Stimulated activated CD4-positive, alpha-beta T cell treated with anti-CD3 and anti-CD28 coated beads, Interleukin-12 subunit alpha, Interleukin-12 subunit beta, amount 100 ng/mL, for 24 hours (primary cell): Measurements from ENCODE around the gene PMEPA1.

Source experiments
- DNase-seq, 2 experiments: peaks; one replicate each; pipeline ENCODE4 v3.0.0-alpha.2; 2020; ENCODE audit warnings: low read depth in 2 of 2

The PMEPA1 gene

DNA sequence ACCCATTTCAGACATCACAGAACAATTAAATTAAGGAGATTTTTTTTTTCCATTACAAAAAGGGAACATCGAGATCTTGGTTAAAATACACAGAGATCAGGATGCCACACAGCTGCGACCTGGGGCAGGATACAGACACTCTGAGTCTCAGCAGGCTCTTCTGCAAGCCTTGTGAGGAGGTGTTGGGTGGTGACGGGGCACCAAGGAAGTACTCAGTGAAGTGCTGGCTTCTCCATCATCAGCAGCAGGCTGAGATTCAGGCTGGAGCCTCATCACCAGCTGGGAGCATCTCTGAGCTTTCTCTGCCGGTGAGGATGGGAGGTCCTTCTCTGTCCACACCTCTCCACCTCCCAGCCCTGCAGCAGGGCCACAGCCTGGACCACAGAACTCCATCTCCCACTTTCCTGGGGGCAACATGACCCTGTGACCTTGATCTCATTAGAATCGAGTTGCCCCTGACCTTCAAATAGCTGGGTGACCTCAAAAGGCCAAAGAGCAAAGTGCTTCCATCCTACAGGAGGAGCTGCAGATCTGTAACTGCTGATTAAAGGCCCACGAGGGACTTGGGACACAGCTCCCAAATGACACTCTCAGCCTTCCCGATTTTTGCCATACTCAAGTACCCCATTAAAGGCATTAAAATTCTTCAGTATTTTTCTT lies 16.0 kb downstream of the PMEPA1 start:
- no peak for DNase-seq

- no peak for DNase-seq
Observed at GRCh38 chr20:57693002-57693582, 16.7 kb downstream of the PMEPA1 start.

- no peak for DNase-seq
Observed at GRCh38 chr20:57692393-57692792, 17.4 kb downstream of the PMEPA1 start.

- DNase-seq, result no peak
Observed at GRCh38 chr20:57691699-57692098, 18.1 kb downstream of the PMEPA1 start.

GRCh38 chr20:57690525-57690924 lies 19.3 kb downstream of the PMEPA1 start:
- no peak for DNase-seq

- DNase-seq, result no peak
Observed at GRCh38 chr20:57689745-57690481, 19.9 kb downstream of the PMEPA1 start.

DNA sequence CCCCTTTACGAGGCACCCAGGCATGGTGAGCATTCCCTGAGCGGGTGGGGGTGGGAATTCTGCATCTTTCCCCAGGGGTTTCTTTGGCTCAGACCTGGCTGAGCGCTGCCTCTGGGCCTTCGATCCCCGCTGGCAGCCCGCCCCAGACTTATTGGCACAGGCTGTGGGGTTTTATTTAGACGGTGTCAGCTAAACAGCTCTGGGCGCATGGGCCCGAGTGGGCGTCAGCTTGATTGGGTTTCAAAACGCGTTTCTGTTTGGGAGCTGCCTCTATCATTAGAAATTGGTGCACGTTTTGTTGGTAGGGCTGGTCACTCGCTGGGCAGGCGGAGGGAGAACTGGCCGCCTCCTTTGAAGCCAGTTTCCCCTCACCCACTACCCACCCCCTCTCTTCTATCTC lies 21.0 kb downstream of the PMEPA1 start:
- no peak for DNase-seq

- DNase-seq, result no peak
Observed at GRCh38 chr20:57688295-57688694, 21.5 kb downstream of the PMEPA1 start.

DNA sequence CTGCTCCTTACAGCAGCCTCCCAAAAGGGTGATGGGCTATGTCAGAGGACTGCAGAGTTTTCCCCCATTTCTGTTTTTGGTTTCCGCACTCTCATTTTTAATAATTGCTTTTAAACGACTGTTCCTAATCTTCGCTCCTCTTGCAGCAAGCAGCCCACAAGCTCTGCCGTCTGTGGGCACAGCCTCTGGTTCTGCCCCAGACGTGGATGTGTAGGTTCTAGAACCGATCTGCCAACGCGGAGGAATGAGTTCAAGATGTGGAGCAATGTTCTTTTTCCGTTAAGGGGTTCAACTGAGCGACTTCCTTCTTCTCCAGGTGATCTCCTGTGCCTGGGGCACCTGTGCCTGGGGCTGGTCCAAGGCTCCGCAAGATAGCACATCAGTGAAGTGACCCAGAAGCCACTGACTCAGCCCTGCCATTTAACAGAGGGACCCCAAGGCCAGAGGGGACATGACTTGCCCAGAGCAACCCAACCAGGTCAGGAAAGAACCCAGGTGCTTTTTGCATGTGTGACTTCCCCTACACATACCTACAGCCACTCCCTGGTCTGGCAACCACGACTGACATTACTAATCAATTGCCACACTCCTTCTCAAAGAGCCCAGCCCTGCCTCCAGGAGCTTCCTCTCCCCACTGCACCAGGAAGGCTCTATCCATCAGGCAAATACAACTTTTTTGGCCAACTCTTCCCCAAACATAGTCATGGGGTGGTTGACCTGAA lies 22.7 kb downstream of the PMEPA1 start:
- DNase-seq, result no peak

- DNase-seq, result no peak
Observed at GRCh38 chr20:57685146-57685758, 24.6 kb downstream of the PMEPA1 start.

DNA sequence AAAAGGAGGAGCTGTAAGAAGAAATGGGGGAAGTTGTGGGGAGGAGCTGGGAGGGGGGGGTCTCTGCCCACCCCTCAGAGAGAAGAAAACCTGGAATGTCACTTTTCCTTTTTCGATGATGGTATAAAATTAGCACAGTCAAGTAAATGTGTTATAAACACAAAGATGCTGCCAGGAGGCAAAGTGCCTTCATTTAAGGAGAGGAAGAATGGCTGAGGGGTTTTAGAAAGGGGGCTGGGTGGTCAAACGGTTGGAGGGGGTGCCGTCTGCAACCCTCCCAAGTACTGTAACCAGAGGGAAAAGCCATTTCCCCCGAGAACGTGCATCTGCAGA lies 25.0 kb downstream of the PMEPA1 start:
- DNase-seq, result no peak

GRCh38 chr20:57683881-57684807 lies 25.7 kb downstream of the PMEPA1 start:
- DNase-seq, result no peak

DNA sequence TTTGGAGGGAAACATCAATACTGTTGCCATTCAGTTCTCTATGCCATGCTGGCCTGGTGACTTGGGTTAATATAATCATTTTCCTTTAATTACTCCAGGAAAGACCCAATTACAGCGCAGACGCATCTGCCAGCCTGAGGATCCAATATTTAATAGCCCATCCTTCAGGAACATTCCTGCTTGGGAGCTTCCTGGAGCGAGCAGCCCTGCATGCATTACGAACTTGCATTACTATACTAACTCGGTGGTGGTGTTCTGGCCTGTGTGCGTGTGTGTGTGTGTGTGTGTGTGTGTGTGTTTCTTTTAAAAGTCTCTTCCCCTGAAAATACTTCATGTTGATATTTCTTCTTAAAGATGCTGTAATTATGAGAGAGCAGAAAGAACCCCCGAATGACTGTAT lies 26.5 kb downstream of the PMEPA1 start:
- DNase-seq, result no peak

- DNase-seq, result no peak
Observed at GRCh38 chr20:57682184-57683101, 27.4 kb downstream of the PMEPA1 start.

- no peak for DNase-seq
Observed at GRCh38 chr20:57680934-57681914, 28.6 kb downstream of the PMEPA1 start.

DNA sequence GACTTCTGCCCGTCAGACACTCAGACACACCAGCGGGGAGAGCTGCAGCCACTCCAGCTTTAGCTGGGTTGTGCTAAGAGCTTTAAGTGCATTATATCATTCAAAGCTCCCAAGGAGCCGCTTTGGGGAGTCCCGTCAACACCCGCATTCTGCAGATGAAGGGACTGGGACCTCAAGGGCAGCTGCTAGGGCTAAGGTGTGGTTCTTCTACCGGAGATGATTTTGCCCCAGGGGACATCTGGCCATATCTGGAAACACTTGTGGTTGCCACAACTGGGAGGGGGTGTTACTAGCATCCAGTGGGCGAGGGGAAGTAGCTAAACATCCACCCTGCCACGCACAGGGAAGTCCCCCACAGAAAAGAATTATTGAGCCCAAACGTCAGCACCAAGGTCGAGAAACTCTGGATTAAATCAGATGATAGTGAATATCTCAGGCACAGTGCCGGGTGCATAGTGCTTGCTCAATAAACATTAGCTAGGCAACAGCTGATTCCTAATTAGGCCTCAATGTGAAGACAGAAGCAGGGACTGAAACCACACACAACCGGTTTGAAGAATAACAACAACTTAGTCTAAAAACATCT lies 29.6 kb downstream of the PMEPA1 start:
- DNase-seq, result no peak

DNA sequence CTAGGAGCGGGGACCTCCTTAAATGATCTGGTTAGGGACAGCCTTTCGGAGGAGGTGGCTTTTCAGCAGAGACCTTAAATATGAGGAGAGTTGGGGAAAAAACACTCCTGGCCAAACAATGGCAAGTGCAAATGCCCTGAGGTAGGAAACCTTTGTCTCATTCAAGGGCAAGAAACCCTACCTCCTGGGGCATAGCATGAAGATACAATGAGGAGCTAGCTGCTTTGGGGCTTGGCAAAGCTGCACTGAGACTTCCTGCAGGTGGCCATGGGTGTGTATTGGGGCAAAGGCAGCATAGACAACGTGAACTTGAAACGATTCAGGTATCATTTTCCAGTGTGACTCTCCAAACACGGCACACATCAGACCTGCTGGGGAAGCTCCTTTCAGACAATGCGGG lies 30.7 kb downstream of the PMEPA1 start:
- DNase-seq, result no peak

DNA sequence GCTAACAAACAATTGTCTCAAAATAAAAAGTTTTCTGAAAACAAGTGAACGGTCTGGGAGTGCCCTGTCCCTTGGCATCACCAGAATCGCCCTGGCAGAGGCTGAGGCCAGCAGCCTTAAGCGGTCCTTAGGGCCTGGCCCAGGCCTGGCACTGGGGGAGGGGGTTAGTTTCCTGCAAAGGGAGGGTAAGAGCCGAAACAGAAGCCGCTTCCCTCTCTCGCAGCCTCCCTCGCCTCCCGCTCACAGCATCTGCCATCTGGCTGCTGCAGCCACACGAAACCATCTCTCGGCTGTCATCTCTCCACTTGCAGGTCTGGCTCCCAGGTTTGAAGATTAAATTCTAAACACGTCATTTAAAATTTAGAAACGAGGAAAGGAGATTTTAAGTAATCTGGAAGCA lies 31.5 kb downstream of the PMEPA1 start:
- DNase-seq, result no peak
